Epithelial cell of esophagus (primary cell): ENCODE data around the gene SRCIN1.

Experiments used
- DNase-seq: peaks from one replicate; pipeline ENCODE4 v3.0.0; 2010; ENCODE audit warnings: low read depth
- H3K4me3 ChIP-seq: 2 replicates; pipeline ENCODE4 v1.5.1; 2011; ENCODE audit warnings: mild to moderate bottlenecking, low read length, control low read depth
- CTCF ChIP-seq: IDR thresholded peaks from 2 replicates; pipeline ENCODE4 v1.5.1; 2011; ENCODE audit warnings: low read depth, mild to moderate bottlenecking, low read length, control low read depth, inconsistent platforms; ENCODE audit not compliant: insufficient read depth; ENCODE audit errors: missing control alignments

The SRCIN1 gene

GRCh38 chr17:38557836-38558727, 47.7 kb downstream of the SRCIN1 start:
- DNase-seq, result peak; percentile 98
- TF ChIP-seq CTCF, result peak; percentile 79
- peak overlapping the region; percentile 44 for H3K4me3 ChIP-seq

GRCh38 chr17:38557396-38557795, 48.4 kb downstream of the SRCIN1 start:
- H3K4me3 ChIP-seq, result no peak overlapping the region
- DNase-seq, result no peak
- no peak for TF ChIP-seq CTCF

GRCh38 chr17:38556239-38556638, 49.5 kb downstream of the SRCIN1 start:
- no peak for TF ChIP-seq CTCF
- H3K4me3 ChIP-seq, result no peak overlapping the region
- DNase-seq, result peak; percentile 84

- H3K4me3 ChIP-seq, result no peak overlapping the region
- DNase-seq, result peak; percentile 70
- no peak for TF ChIP-seq CTCF
These were observed 51.1 kb downstream of the SRCIN1 start for GRCh38 chr17:38554430-38555350.

GRCh38 chr17:38552343-38552742, 53.4 kb downstream of the SRCIN1 start:
- no peak overlapping the region for H3K4me3 ChIP-seq
- TF ChIP-seq CTCF, result no peak
- DNase-seq, result no peak

GRCh38 chr17:38551121-38551520, 54.6 kb downstream of the SRCIN1 start:
- no peak overlapping the region for H3K4me3 ChIP-seq
- TF ChIP-seq CTCF, result no peak
- DNase-seq, result no peak
